Measurements from ENCODE around the gene GIT2.
"Not testable (repeated sequence)": the region's sequence is repeated elsewhere in the genome, so short reads cannot be mapped to it uniquely, and the experiment has no call there.

Gene GIT2

GRCh38 chr12:109995686-109996482, at the start of gene GIT2:
GIT2 (minus strand) TSS chr12:109996368; CDS start chr12:109996224, 144 bp downstream.
- DNase-seq (ENCODE audit: low spot score): peak; percentile 97

- DNase-seq (ENCODE audit: low spot score): no peak
Measured at GRCh38 chr12:110042264-110042663, 46.1 kb upstream of the GIT2 start.

GRCh38 chr12:110039085-110039807, 43.1 kb upstream of the GIT2 start:
- no peak for DNase-seq (ENCODE audit: low spot score)

GRCh38 chr12:110038741-110039084, 42.5 kb upstream of the GIT2 start:
- no peak for DNase-seq (ENCODE audit: low spot score)

GRCh38 chr12:110037315-110037714, 41.1 kb upstream of the GIT2 start:
- peak; percentile 76 for DNase-seq (ENCODE audit: low spot score)

- no peak for DNase-seq (ENCODE audit: low spot score)
Measured at GRCh38 chr12:110035534-110036104, 39.5 kb upstream of the GIT2 start.

GRCh38 chr12:110033888-110034287, 37.7 kb upstream of the GIT2 start:
- DNase-seq (ENCODE audit: low spot score): no peak

- DNase-seq (ENCODE audit: low spot score): no peak
Measured at GRCh38 chr12:110029290-110029815, 33.2 kb upstream of the GIT2 start.

- no peak for DNase-seq (ENCODE audit: low spot score)
Measured at GRCh38 chr12:110028323-110028722, 32.2 kb upstream of the GIT2 start.

GRCh38 chr12:110024051-110024450, 27.9 kb upstream of the GIT2 start:
- DNase-seq (ENCODE audit: low spot score): no peak

- DNase-seq (ENCODE audit: low spot score): no peak
Measured at GRCh38 chr12:110023059-110023980, 27.2 kb upstream of the GIT2 start.

GRCh38 chr12:110020956-110021355, 24.8 kb upstream of the GIT2 start:
- DNase-seq (ENCODE audit: low spot score): no peak

GRCh38 chr12:110015132-110015531, 19.0 kb upstream of the GIT2 start:
- no peak for DNase-seq (ENCODE audit: low spot score)

- no peak for DNase-seq (ENCODE audit: low spot score)
Measured at GRCh38 chr12:110012659-110013058, 16.5 kb upstream of the GIT2 start.

- no peak for DNase-seq (ENCODE audit: low spot score)
Measured at GRCh38 chr12:110012137-110012536, 16.0 kb upstream of the GIT2 start.

GRCh38 chr12:110010853-110011723, 14.9 kb upstream of the GIT2 start:
- DNase-seq (ENCODE audit: low spot score): no peak

- not testable (repeated sequence) for DNase-seq (ENCODE audit: low spot score)
Measured at GRCh38 chr12:110008681-110009398, 12.7 kb upstream of the GIT2 start.

GRCh38 chr12:110007881-110008280, 11.7 kb upstream of the GIT2 start:
- no peak for DNase-seq (ENCODE audit: low spot score)

- DNase-seq (ENCODE audit: low spot score): no peak
Measured at GRCh38 chr12:110006115-110006514, 9.9 kb upstream of the GIT2 start.

- no peak for DNase-seq (ENCODE audit: low spot score)
Measured at GRCh38 chr12:110005319-110005973, 9.3 kb upstream of the GIT2 start.

Measured in Ammon's horn (tissue), 1 donor.